ENCODE measurements around the gene KIF1A.

Gene KIF1A

DNA sequence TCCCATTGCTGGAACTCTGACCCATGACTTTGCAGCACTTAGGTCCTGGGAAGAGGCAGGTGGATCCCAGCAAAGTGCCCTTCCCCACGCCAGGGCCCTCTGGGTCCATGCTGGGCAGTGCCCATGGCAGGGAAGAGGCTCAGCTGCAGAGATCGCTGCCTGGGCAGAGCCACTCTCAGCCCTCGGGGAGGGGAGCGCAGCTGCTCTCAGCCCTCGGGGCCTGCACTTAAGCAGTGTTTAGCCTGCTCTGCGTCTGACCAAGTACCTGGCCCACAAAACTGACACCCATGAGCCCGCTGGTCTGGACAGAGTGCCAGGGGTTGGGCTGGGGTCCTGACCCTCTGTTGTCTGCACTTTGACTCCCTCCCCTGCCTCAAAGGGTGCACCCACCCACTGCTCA, 82.1 kb downstream of the KIF1A start:
- in situ Hi-C loops (cut with MboI; ENCODE audit: low sequenced_read_pairs) = no loop called here

DNA sequence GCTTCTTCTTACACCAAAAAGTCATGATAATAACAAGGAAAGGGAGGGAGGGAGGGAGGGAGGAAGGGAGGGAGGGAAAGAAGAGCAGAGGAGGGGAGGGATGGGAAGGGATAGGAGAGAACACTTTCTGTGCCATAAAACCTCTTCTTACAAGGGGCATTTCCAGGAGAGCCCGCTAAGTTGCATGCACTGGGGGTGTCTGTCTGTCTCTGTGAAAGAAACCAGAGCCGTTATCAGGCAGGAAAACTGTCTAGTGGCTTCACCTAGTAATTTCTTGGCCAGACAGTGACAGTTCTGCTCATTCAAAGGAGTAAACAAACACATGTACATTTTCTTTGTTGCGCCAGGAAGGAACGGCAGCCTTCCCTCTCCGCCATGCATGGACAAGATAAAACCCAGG, 82.5 kb downstream of the KIF1A start:
- in situ Hi-C loops (cut with MboI; ENCODE audit: low sequenced_read_pairs) = no loop called here

DNA sequence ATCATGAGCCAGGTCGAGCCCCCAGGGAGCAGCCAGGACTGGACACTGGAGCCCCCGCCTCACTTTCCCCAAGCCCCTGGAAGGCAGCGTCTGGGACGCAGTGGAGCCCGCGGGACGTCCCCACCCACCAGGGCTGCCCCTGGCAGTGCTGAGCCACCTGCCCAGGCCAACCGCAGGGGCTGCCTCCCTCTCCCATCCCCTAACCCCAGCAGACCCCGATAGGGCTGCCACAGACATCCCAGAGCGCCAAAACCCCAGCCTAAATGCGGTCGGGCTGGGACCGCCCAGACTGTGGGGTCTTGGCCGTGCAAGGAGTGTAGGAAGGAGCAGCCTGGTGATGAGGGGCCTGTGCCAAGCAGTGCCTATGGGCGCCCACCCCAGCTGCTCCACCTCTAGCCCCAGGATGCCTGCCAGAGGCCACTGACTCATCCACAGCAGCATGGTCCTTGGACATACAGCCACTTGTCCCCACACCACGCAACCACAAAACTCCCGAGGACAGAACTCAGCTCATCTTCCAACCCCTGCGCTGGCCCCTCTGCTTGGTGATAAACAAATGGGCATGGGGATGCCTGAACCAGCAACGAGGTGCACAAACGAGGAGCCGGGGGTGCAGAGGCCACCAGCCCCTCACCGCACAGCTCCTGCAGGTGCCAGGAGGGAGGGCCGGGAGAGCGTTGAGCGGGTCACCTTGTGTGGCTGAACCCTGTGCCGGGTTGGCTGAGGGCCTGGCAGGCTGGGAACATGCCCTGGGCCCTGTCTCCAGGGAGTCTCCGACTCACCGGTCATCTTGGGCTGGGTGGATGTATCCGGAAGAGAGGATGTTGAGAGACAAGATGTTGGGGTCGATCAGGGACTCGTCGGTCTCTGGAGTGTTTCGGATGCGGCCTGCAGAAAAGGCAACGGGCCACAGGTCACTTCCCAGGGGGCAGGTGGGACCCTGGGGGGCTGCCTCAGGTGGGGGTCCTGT, 83.5 kb downstream of the KIF1A start:
- in situ Hi-C loops (cut with MboI; ENCODE audit: low sequenced_read_pairs) = no loop called here

DNA sequence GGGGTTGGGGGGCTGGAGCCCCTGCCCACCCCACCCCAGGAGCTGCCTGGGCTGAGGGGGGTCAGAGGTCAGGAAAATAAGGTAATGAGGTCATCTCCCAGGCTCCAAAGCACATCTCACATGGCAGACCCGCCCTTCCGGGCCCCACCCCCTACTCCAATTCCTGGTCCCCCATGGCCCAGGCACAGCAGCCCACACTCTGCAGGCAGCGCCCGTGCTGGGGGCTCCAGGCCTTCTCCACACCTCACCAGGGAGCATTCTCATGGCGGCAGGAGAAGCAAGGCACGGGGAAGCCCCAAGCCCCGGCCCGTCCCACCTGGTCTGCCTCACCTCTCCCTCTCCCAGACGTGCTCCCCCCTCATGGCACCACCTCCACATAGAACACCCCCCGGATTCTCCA, 84.5 kb downstream of the KIF1A start:
- in situ Hi-C loops (cut with MboI; ENCODE audit: low sequenced_read_pairs) = no loop called here

DNA sequence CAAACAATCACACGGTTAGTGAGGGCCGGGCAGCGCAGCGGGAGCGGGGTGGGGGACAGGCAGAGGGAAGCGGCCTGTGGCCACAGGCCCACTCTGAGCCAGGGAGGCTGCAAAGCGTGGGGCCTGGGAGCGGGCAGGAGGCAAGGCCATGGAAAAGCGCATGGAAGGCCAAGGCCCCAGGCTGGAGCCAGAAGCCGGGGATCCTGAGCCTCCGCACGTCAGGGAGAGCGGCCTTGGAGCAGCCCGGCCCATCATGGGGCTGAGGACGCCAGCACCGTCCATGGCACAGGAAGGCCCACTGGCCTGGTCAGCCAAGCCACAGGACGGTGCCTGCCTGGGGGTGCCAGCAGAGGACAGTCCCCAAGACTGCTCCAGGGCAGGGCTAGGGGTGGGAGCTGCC, 85.3 kb downstream of the KIF1A start:
- in situ Hi-C loops (cut with MboI; ENCODE audit: low sequenced_read_pairs) = no loop called here

DNA sequence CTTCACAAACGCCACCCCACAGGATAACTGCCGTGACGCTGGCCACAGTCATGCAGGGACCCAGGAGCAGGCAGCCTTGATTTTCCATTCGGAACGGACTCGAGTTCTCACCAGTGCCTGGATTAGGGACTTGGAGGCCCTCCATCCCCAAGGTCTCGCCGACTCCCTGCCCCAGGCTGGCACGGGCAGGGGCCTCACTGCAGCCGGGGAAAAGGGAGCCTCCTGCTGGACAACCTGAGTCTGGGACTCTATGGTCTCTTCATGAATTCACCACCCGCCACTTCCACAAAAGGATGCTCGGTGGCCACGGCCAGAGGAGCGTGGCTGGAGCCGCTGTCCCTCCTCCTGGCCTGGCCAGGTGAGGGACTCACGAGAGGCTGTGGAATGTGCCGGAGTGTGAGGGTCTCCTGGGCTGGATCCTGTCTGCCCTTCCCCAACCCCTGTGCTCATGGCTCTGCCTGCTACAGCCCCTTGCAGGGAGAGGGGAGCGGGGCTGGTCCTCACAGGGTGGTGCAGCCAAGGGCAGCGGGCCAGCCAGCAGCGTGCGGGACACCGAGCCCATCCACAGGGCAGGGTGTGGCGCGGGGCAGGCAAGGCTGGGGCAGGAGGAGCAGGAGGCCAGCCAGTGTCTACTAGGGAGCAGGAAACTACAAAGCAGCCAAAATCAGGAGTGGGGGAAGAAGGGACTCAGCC, 86.1 kb downstream of the KIF1A start:
- in situ Hi-C loops (cut with MboI; ENCODE audit: low sequenced_read_pairs) = no loop called here

DNA sequence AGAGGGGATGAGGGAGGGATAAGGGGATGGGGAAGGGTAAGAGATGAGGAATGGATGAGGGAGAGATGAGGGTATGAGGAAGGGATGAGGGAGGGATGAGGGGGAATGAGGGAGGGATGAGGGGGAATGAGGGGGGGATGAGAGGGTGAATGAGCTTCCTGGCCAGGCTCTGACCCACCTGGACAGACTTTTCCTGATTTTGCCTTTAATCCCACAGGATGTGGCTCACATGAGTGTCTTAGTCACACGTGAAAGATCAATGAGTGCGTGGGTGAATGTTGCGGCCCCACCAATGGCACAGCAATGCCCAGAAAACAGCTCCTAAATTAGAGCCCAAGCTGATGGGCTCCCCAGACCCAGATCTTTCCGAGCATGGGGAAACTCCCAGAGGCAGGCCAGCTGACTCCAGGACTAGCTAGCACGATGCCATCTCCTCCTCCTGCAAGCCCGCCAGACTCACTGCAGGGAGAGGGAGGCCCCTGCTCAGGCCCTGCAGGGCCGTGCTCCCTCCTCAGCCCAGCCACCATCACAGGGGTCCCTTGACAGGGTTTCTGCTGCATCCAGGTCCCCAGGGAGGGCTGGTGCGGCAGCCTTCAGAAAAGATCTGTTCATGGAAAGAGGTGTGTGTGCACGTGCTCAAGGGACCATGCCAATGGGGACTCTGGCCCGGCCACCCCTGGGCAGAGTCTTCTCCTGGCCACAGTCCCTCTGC, 87.0 kb downstream of the KIF1A start:
- in situ Hi-C loops (cut with MboI; ENCODE audit: low sequenced_read_pairs) = no loop called here

DNA sequence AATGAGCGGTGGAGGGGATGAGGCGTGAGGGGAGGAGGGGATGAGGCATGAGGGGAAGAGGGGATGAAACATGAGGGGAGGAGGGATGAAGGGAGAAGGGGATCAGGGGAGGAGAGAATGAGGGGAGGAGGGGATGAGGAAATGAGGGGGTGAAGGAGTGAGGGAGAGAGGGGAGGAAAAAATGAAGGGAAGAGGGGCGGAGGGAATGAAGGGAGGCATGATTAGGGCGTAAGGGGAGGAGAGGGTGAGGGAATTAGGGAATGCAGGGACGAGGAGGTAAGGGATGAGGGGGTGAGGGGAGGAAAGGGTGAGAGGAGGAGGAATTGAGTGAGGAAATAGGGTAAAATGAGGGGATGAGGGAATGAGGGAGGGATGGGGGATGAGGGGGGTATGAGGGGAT, 87.8 kb downstream of the KIF1A start:
- in situ Hi-C loops (cut with MboI; ENCODE audit: low sequenced_read_pairs) = no loop called here

DNA sequence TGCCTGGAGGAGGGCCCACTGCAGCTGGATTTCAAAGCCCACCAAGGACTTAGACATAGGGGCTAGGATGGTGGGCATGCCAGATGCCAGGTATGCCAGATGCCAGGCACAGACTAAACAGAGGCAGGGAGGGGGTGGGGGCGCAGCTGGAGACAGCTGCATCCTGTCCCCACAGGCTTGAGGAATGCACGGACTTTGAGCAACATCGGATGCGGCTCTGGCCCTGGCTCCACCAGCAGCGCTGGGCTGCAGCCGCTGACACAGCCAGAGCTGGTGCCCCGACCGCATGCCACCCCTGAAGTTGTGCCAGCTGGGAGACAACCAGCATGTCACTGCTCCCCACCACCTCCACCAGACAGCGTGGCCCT, 88.9 kb downstream of the KIF1A start:
- in situ Hi-C loops (cut with MboI; ENCODE audit: low sequenced_read_pairs) = no loop called here

DNA sequence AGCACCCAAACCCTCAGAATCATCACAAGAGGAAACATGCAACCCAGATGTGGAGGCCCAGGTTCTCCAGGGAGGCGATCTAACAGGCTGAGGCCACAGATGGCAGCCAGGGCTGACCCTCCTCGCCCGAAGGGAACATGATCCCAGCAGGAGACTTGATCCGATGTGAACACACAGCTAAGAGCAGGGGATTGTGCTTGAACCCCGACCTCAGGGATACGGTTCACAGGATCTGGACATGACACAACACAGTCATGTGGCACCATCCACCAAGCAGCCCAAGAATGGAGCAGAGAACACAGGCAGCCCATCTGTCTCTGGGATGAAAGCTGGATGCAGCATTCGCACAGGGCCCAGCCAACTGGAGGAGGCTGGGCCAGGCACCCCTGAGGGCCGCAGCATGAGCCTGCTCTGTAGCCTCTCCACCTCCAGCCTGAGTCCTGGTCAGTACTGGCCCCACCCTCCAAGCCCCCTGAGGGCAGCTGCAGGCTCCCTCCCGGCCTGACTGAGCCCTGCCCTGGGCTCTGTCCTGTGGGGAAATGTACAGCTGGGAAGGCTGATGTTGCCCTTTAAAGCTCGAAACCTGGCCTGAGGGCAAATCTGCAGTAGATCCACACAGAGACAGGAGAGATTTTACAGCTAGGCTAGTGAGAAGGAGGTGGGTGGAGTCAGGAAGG, 89.4 kb downstream of the KIF1A start:
- in situ Hi-C loops (cut with MboI; ENCODE audit: low sequenced_read_pairs) = no loop called here

DNA sequence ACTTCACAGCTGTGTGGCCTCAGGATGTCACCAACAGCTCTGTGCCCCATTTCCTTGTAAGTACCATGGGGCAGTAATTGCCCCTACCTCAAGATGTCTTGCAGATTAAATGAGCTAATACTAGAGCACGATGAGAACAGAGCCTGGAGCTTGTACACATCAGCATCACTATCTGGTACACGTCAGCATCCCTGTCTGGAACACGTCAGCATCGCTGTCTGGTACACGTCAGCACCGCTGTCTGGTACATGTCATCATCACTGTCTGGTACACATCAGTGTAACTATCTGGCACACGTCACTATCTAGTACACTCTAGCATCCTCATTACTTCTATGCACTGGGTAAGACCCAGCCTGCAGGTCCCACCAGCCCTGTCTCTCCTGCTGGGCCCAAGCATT, 91.2 kb downstream of the KIF1A start:
- in situ Hi-C loops (cut with MboI; ENCODE audit: low sequenced_read_pairs) = no loop called here

DNA sequence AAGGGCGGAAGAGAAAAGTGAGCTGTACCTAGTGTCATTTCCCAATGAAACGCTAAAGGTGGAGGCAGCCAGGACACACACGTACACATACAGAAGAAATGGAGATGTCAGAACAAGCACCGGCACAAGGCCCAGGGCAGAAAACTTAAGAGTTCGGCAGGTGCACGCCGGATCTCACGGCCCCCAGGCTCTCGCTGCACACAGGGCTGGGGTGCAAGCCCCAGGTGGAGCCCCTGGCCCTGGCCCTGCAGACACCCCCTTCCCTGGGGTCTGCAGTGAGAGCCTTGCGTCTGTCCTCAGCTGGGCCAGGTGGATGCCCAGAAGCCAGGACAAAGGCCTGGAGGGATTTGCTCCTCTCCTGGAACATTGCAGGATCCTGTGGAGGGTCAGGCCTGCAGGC, 91.7 kb downstream of the KIF1A start:
- in situ Hi-C loops (cut with MboI; ENCODE audit: low sequenced_read_pairs) = no loop called here

DNA sequence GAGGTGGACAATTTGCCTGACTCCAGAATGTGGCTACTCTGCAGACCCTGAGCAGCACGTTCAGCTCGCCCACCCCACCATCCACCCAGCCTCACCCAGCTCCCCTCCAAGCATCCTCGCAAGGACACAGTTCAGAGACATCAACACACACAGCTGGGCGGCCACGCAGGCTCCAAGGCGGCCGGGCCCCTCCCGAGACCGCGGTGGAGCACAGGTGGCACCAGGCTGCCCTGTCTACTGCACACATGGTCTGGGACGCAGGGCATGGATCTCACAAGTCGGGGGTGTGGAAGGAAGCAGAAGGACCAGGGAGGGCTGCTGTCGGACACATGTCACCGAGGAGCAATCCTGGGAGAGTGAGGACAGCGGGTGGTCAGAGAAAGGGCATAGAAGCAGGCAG, 92.1 kb downstream of the KIF1A start:
- in situ Hi-C loops (cut with MboI; ENCODE audit: low sequenced_read_pairs) = no loop called here

DNA sequence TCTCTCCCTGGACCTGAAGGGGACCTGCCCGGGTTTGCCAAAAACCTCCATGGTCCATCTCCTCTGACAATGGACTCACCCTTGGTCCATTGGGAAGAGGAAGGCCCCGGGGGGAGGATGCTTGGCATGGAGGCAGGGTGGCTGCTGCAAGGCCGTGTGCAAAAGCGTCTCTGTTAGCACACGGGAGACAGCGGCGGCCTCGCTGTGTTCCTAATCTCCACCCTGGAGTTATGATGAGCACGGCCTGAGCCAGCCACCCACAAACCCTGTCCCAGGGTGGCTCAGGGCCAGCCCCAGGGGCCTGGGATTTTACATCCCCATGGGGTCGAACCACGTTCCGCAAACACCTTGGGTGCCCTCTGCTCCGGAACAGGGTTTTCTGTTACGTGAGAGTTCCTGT, 92.6 kb downstream of the KIF1A start:
- in situ Hi-C loops (cut with MboI; ENCODE audit: low sequenced_read_pairs) = no loop called here

DNA sequence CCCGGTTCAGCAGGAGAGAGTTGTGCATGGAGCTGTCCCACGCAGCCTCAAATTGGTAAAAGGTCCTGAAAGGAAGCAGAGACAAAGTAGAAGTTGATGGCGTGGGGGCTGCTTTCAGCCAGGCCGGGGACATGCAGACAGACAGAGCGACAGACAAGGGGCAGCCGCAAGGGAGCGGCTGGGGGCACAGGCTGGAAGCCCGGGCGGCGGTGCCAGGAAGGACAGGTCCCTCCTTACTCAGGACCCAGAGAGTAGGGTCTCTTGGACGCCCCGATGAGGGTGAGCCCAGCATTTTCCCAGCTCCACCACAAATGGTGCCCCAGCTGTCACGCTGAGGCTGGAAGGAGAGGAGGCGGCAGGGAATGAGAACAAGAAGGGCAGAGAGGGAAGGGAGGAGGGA, 93.1 kb downstream of the KIF1A start:
- in situ Hi-C loops (cut with MboI; ENCODE audit: low sequenced_read_pairs) = no loop called here

DNA sequence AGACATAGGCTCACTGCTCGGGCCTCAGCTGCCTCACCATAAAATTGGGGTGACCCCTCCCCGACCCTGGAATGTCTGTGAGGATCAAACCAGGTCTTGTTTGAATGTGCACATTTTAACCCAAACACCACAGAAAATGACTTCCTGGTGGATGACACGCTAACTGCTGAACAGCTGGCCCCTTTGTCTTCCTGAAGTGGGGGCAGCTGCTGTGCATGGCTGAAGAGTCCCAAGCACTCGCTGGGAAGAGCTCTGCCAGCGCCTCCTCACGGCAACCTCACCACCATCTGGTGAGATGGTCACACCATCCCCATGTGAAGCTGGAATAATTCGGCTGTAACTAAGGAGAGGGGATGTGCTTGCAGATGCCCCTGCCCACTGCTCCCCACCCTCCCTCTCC, 94.3 kb downstream of the KIF1A start:
- in situ Hi-C loops (cut with MboI; ENCODE audit: low sequenced_read_pairs) = no loop called here

DNA sequence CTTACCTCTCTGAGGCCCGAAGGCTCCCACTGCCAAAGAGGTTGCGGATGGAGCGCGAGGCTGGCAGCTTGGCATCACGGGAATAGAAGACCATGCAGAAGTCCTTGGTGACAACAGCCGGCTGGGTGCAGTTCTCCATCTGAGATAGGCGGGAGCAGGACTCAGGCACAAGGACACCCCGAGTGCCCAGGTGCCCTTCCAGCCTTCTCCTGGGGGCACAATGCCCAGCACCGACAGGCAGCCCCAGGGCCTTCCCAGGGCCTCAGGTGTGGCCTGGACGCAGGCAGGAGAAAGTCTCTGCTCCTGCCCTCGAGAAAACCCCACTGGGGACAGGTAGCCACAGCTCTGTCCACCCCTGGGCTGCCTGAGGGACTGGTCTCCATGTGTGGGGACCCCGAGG, 94.8 kb downstream of the KIF1A start:
- in situ Hi-C loops (cut with MboI; ENCODE audit: low sequenced_read_pairs) = no loop called here

DNA sequence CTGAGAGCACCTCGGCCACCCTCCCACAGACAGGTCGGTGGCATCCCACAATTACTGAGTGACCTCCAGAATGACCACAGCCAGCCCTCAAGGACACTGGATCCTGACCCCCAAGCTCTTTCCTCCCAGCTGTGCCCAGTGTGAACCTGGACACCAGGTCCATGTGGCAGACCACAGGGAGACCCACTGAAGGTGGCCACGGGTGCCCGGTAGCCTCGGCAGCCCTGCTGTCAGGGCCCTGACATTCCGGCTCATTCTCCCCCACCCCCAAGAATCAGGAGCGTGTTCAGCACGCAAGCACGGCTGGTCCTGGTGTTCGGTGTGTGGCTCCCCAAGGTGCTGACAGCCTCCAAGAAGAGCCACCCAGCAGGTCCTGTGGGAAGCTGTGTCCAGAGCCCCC, 95.6 kb downstream of the KIF1A start:
- in situ Hi-C loops (cut with MboI; ENCODE audit: low sequenced_read_pairs) = loop anchor here (25.0 kb wide), 1 partner anchor 212 kb away; no protein-coding TSS in a partner anchor

DNA sequence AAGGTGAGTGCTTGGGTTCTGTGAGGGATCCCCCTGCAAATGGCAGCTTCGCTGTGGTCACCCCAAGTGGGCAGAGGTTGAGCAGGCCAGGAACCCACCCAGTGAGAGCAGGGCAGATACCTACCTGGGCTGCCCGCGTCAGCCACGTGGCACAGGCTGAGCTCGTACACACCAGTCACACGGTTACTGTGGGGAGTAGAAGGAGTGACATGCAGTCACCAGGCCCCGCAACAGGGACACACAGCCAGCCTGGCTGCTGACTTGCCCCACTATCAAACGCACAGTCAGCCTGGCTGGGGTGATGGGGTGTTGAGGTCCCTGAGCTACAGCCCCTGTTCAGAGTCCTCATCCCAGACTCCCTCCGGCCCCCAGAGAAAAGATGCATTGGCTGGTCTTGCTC, 96.2 kb downstream of the KIF1A start:
- in situ Hi-C loops (cut with MboI; ENCODE audit: low sequenced_read_pairs) = loop anchor here (25.0 kb wide), 1 partner anchor 212 kb away; no protein-coding TSS in a partner anchor

DNA sequence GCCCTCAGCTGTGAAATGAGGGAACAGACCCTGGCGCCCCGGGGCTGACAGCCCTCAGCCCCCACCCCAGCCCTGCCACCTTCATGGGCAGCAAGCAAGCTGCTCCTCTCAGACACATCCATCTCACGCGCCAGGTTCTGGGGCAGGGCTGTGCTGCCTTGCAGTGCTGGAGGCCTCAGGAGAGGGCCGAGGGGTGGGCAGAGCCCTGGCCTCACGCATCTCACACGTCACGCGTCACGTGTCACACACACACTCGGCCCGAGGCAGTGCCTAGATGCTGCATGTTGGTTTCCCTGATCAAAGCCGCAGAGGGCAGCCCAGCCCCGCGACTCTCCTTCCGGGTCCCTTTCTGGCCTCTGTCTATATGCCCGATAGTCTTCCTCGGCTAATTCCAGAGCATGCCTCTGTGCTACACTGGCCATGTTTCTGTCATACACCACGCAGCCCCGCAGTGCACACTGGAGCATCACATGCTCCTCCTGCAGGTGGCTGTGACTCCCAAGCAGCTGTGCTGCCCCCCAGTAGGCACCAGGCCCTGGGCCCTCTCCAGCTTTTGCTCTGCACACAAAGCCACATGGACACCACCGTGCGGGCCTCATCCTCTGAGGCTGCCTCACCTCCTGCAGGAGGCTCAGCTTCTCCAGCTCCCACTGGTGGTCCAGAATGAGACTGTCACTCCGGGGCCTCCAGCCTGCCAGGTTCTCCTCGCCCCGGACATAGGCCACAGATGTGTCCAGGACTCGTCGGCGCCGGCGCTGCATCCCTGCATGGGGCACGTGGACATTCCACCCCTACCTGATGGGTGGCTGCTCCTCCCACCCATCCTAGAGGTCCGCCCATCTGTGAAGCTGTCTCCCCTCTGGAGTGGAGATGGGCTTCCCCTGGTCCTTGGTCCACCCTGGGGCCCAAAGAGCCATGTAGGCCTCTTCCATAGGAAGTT, 97.0 kb downstream of the KIF1A start:
- in situ Hi-C loops (cut with MboI; ENCODE audit: low sequenced_read_pairs) = loop anchor here (25.0 kb wide), 1 partner anchor 211 kb away; no protein-coding TSS in a partner anchor
